Measurements from ENCODE around the gene ARHGDIA.

DNA sequence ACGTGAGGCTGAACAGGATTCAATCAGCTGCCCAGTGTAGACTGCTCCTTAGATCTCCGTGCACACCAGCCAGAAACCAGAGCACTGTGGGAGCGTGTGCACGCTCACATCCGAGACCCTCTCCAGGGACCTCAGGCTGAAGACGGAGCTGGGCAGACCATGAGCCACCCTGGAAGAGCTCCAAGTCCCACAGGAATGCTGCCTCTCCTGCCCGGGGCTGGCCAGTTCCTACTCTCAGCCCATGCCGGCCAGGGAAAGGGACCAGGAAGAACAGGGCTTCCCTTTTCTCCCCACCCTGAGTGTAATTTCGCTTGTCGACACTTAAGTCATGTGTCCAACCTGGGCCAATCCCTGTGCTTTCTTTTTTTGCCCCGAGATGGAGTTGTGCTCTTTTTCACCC is 13.4 kb upstream of the ARHGDIA start:
- TF ChIP-seq, protein P1, sequence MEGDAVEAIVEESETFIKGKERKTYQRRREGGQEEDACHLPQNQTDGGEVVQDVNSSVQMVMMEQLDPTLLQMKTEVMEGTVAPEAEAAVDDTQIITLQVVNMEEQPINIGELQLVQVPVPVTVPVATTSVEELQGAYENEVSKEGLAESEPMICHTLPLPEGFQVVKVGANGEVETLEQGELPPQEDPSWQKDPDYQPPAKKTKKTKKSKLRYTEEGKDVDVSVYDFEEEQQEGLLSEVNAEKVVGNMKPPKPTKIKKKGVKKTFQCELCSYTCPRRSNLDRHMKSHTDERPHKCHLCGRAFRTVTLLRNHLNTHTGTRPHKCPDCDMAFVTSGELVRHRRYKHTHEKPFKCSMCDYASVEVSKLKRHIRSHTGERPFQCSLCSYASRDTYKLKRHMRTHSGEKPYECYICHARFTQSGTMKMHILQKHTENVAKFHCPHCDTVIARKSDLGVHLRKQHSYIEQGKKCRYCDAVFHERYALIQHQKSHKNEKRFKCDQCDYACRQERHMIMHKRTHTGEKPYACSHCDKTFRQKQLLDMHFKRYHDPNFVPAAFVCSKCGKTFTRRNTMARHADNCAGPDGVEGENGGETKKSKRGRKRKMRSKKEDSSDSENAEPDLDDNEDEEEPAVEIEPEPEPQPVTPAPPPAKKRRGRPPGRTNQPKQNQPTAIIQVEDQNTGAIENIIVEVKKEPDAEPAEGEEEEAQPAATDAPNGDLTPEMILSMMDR (IDR thresholded peaks at IDR 0.05): no peak
- no peak for TF ChIP-seq POLR2A (IDR thresholded peaks at IDR 0.05)
- no peak for TF ChIP-seq POLR2AphosphoS5 (IDR thresholded peaks at IDR 0.05)
- TF ChIP-seq EP300 (IDR thresholded peaks at IDR 0.05; ENCODE audit: low read depth): no peak
